Left ventricle myocardium inferior (tissue), 1 donor: ENCODE measurements around the gene UNC80. TPM values are rescaled to one million over a fixed set of nuclear protein-coding genes. Genes with fewer than 3 reads are reported as not detected.

Experiments used
- DNase-seq: peaks from one replicate; pipeline ENCODE4 v3.0.0-alpha.2; 2020
- H3K27ac ChIP-seq: fragments of 200-600 bp; replicated peaks from 2 replicates; pipeline ENCODE4 v1.8.0; 2021
- H3K27me3 ChIP-seq: fragments of 200-600 bp; 2 replicates; pipeline ENCODE4 v1.8.0; 2021; ENCODE audit warnings: low read depth
- H3K36me3 ChIP-seq: fragments of 200-600 bp; 2 replicates; pipeline ENCODE4 v1.8.0; 2021
- H3K4me1 ChIP-seq: fragments of 200-600 bp; 2 replicates; pipeline ENCODE4 v1.8.0; 2021
- H3K4me3 ChIP-seq: fragments of 200-600 bp; 2 replicates; pipeline ENCODE4 v1.8.0; 2021; ENCODE audit warnings: mild to moderate bottlenecking, moderate library complexity
- H3K9me3 ChIP-seq: fragments of 200-600 bp; replicated peaks from 2 replicates; pipeline ENCODE4 v1.8.0; 2021
- CTCF ChIP-seq: fragments of 200-600 bp; IDR thresholded peaks from 2 replicates; pipeline ENCODE4 v1.8.0; 2021; ENCODE audit warnings: antibody characterized with exemption, mild to moderate bottlenecking, borderline replicate concordance
- intact Hi-C: fragments of 100-400 bp; cut with micrococcal nuclease; formaldehyde crosslinking; loops from one replicate; pipeline ENCODE4 v1.11.0; 2022
- total RNA-seq: library from RNA; stranded (reverse); fragmentation: NEBNext Ultra II Directional; extraction: Animal tissue kit (Norgen Biotek cat#: 25700); gene quantifications from one replicate; pipeline ENCODE4 v1.2.1, GENCODE V29; 2021
- donor health status: DM: no; HTN: yes; CAD: no; lungs with severe emphysema.

The UNC80 gene
- total RNA-seq, 1 donor from 2014 or later = 0.03 TPM

GRCh38 chr2:209908511-209908910 is 136.9 kb downstream of the UNC80 start:
- DNase-seq = no peak
- no peak for TF ChIP-seq CTCF
- no peak overlapping the region for H3K27ac ChIP-seq
- no peaks in the 10 kb centered on the region for H3K27me3 ChIP-seq
- no peak overlapping the region for H3K4me3 ChIP-seq
- intact Hi-C loops = no loop called here
- H3K4me1 ChIP-seq = no peaks in the 10 kb centered on the region
- no peaks in the 10 kb centered on the region for H3K36me3 ChIP-seq
- H3K9me3 ChIP-seq = peaks cover 13% of the 10 kb centered on the region

DNA sequence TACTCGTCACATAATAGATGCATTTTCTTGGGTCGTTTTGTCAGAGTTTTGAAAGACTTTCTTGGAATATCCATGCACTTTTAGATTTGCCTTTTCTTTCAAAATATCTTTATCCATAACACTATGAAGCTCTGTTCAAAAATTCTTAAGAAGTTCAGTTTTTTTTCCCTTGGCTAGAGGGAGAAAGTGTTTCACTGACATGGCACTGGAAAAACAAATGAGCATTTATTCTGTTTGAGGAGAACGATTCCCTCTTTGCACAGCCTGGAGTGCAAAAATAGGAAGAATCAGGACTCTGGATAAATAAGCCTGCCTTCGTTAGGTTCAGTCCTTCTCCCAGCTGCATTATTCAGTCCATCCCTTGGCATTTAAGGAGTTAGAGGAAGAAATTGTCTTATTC is 139.9 kb downstream of the UNC80 start:
- H3K36me3 ChIP-seq = no peaks in the 10 kb centered on the region
- H3K27me3 ChIP-seq = peaks cover 12% of the 10 kb centered on the region
- H3K9me3 ChIP-seq = peaks cover 3% of the 10 kb centered on the region
- no peaks in the 10 kb centered on the region for H3K4me1 ChIP-seq
- H3K27ac ChIP-seq = no peak overlapping the region
- no peak overlapping the region for H3K4me3 ChIP-seq
- intact Hi-C loops = no loop called here
- DNase-seq = no peak
- TF ChIP-seq CTCF = no peak

GRCh38 chr2:209913786-209914345 is 142.2 kb downstream of the UNC80 start:
- no peaks in the 10 kb centered on the region for H3K36me3 ChIP-seq
- intact Hi-C loops = no loop called here
- no peak for DNase-seq

GRCh38 chr2:209917154-209917771 is 145.6 kb downstream of the UNC80 start:
- no peak for TF ChIP-seq CTCF
- no peaks in the 10 kb centered on the region for H3K4me1 ChIP-seq
- H3K9me3 ChIP-seq = no peaks in the 10 kb centered on the region
- H3K27me3 ChIP-seq = peaks cover 29% of the 10 kb centered on the region
- H3K27ac ChIP-seq = no peak overlapping the region
- intact Hi-C loops = no loop called here
- H3K36me3 ChIP-seq = no peaks in the 10 kb centered on the region
- no peak for DNase-seq
- H3K4me3 ChIP-seq = no peak overlapping the region

More at GRCh38 chr2:209913786-209914345, 142.2 kb downstream of the UNC80 start:
- Histone ChIP-seq H3K27me3 (peaks cover 12% of the 10 kb centered on the region), H3K4me1 (no peaks in the 10 kb centered on the region), H3K27ac (no peak overlapping the region), H3K4me3 (no peak overlapping the region), H3K9me3 (peaks cover 1% of the 10 kb centered on the region)
- no peak for TF ChIP-seq CTCF

DNA sequence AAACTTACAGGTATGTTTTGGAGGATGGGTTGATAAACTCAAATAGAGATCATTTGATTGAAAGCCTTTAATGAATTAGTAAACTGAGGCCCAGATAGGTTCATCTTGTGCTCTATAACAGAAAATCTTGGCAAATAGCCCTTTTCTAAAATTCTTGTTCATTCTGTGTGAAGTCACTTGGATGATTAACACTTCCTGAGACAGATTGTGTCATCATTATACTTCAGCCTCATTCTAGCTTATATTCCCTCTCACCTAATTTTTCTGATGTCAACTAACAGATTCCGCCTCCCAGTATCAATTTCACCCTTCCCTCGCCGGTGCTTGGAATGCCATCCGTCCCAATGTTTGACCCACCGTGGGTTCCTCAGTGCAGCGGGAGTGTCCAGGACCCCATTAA is 146.6 kb downstream of the UNC80 start:
- no peak for DNase-seq
- intact Hi-C loops = no loop called here
- Histone ChIP-seq H3K4me3 (no peak overlapping the region), H3K36me3 (no peaks in the 10 kb centered on the region), H3K4me1 (no peaks in the 10 kb centered on the region), H3K9me3 (no peaks in the 10 kb centered on the region), H3K27ac (no peak overlapping the region), H3K27me3 (peaks cover 29% of the 10 kb centered on the region)
- no peak for TF ChIP-seq CTCF
